Activated T-cell treated with anti-CD3 and anti-CD28 coated beads for 4 hours (primary cell): Measurements from ENCODE around the gene PRKCA.

Experiments used
- DNase-seq: peaks from one replicate; pipeline ENCODE4 v3.0.0-alpha.2; 2020

PRKCA gene

GRCh38 chr17:66420961-66421371 lies 118.6 kb downstream of the PRKCA start:
- no peak for DNase-seq

- DNase-seq: no peak
Observed at GRCh38 chr17:66422186-66422585, 119.8 kb downstream of the PRKCA start.

GRCh38 chr17:66423056-66423955 lies 120.9 kb downstream of the PRKCA start:
- no peak for DNase-seq

DNA sequence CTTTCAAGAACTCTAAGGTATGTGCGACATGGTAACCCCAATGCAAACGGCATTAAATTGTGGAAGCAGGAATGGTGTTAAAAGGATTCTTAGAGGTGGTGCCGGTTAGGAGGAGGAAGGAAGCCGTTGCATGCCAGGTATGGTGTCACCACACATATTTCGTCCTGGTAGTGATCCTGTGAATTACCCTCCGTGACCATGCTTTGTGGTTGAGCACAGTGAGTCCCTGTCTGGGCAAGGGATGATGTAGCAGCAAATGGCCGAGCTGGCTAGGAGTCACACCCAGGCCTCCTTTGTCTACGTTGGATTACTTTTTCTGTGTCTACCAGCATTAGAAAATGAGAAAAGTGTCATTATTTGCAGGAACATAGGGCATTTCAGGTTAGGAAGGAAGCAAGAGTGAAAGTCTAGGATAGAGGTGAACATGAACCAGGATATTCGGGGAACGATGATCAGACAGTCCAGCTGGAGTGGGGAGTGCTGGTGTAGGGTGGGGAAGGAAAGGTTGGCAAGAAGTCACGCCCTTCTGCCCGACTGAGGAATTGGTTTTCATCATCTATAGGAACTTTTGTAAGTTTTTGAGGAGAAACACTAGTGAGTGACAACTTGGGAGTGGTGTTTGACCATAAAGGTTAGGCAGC lies 123.5 kb downstream of the PRKCA start:
- DNase-seq: no peak

- DNase-seq: peak; percentile 36
Observed at GRCh38 chr17:66426397-66427033, 124.1 kb downstream of the PRKCA start.

DNA sequence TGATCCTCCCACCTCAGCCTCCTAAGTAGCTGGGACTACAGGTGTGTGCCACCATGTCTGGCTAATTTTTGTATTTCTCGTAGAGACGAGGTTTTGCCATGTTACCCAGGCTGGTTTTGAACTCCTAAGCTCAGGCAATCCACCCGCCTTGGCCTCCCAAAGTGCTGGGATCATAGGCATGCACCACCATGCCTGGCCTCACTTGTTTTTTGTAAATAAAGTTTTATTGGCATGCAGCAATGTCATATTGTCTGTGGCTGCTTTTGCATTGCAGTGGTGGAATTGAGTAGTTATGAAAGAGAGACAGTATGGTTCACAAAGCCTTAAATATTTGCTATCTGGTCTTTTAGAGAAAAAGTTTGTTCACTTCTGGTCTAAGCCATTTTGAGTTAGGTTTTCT lies 124.7 kb downstream of the PRKCA start:
- no peak for DNase-seq

GRCh38 chr17:66429680-66430079 lies 127.3 kb downstream of the PRKCA start:
- no peak for DNase-seq

DNA sequence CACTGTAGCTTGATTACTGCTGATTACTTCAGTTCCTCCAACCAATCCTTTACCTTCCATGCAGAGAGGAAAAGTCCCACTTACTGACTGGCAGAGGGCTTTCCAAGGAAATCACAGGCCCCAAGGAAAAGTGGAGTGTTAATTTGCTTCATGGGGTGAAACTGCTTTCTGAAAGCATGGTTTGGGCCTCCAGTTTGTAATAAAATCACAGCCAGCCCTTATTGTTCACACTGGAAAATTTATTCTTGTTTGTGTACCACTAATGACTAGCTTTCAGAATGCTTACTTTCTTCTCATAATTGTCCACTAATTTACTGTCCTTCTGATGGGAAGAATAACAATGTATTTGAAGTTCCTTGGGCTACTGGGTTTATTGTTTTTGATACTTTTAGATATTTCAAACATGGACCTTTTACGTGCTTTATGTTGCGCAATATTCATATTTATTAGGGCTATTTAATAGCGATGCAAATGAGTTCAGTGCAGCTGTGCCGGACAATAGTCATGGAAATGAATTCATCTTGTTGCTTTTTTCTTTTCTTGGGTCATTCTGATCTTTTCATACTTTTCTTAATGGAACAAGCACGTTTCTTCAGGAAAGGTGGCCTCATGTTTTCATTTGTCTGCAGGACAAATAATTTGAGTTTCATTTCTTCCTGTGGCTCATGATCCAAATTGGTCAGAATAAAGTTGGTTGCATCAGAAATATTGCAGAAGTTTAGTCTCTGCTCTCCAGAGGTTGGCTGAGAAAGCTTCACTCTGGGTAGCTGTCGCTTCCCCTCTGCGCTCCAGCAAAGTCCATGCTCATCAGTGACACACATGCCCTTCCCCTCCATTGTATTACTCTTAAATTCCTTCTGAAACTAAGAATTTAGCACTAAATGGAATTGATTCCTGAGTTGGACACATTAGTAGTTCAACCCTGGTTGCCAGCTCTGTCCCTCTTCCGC lies 128.7 kb downstream of the PRKCA start:
- DNase-seq: no peak

GRCh38 chr17:66431910-66432309 lies 129.5 kb downstream of the PRKCA start:
- no peak for DNase-seq

DNA sequence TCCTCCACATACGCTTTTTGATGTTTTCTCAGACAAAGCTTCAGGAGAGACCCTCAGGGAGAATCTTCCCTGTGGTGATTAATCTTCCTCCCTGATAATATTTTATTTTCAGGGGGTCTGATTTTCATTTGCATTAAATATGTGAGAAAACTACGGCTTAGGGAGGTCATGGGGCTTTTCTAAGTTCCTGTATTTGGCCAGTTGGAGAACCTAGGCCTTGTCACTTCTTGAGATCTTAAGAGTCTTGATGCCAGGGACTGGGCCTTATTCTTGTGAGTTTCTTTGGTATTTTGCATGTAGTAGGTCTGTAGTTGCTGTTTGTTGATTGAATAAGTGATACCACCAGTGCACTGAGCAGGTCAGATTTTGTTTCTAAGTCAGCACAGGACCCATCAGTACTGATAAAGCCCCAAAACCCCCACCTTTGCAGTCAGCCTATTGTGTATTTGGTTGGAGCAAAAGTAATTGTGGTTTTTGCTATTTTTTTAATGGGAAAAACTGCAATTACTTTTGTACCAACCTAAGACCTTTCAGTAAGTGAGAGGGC lies 130.1 kb downstream of the PRKCA start:
- no peak for DNase-seq

DNA sequence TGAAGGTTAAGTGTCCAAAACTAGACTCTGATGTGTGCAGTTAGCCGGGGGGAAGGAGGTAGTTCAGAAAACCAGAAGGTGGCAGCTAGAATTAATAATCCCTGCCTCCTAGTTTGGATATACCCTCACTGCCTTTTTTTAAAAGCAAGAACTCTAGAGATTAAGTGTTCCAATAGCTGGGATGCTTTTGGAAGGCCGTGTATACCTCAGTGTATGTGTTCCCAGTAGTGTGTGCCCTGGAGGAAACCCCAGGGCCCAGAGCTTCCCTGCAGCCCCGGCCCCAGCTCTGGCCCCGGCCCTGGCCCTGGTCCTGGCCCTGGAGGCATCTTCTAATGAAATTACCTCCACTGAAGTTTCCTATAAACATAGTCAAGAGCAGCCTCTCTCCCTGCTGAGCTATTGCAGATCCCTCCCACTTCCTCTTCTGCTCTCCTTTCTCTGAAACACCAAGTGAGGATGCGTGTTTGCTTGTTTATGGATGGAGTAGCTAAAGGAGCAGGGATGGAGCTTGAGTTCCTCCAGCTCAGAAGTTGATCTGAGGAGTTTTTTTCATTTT lies 130.7 kb downstream of the PRKCA start:
- DNase-seq: no peak

GRCh38 chr17:66435182-66435581 lies 132.8 kb downstream of the PRKCA start:
- DNase-seq: no peak

DNA sequence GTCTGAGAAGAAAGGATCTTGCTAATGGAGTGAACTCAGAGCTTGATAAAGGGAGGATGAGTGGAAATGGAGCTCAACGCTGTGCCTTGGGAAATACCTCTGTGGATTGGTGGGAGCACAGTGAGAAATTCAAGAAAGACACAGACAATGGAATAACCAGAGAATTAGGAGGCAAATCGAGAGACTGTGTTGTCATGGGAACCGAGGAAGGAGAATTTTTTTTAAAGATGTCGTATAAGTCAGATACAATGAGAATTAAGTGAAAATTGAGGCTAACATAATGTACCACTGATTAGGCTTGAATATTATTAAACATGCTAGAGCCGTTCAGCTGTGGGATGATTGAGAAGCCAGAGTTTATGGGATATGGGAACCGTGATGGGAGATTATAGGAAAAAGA lies 134.2 kb downstream of the PRKCA start:
- DNase-seq: no peak

DNA sequence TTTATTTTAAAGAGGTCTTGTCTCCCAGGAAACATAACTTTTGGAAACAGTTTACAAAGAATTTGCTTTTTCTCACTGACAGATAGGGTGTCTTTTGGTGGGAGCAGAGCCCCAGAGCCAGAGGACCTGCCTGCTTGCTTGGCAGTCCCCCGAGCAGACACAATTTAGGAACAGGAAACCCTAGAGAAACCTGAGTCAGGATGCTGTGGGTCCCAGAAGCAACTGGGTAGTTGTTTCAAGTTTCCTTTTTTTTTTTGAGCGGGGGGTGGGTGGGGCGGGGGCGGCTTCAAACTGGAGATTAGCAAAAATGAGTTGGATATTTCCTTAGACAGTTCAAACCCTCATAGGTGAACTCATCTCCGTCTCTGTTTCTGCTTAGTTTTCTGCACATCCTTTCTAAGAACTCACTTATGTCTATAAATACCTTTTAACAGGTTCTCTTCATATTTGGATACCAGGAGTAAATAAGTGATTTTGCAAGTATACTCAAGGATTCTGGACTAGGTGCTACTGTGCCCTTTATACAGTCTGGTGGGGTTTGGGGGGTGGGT lies 135.1 kb downstream of the PRKCA start:
- no peak for DNase-seq

DNA sequence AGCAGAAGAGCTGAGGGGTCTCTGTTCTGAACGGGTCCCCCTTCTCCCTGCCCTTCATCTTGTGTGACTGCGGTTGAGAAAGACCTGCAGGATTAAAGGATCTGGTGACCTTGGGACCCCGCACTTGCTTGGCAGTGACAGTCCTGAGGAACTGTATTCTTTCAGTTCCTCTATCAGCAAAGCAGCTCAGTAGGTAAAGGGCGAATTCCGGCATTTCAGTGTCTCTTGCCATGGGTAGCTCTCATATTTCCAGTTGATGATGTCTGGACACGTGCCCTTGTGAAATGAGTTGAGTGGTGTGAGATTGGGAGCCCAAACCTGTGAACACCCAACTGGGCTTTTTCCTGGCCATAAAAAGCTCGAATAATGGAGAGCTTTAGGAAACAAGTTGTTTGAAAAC lies 135.7 kb downstream of the PRKCA start:
- no peak for DNase-seq

DNA sequence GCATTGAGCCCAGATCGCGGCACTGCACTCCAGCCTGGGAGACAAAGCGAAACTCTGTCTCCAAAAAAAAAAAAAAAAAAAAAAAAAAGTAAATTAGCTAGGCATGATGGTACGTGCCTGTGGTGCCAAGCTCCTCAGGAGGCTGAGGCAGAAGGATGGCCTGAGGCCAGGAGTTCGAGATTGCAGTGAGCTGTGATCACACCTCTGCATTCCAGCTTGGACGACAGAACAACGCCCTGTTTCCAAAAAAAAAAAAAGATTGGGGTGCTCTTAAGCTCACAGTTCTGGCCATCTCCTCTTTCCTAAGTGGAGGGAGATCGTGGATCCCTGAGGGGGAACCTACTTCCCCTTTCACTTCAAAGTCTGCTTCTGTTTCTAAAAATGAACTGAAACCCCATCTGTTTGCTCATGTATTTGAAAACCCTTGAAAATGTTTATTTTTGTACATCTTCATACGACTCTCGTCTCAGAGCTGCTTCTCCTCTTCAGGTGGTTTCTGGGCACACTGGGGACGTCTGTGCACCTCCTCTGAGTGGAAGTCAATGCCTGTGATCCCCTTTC lies 138.8 kb downstream of the PRKCA start:
- no peak for DNase-seq

DNA sequence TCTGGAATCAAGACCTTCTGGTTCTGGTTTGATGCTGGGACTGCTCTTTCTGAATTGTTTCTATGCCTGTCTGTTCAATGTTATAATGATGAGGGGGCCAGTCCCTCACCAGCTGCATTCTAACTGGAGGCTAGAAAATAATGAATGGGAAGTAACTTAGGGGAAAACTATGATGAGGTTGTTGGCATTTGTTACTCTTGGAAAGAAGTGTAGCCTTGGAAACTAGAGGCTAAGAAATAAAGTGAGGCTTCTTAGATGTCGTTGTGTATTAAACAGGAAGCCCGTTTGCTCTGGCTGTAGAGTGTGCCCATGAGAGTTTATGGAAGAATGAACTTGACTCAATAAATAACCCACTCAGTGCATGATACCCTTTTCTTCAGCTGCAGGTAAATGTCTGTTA lies 140.8 kb downstream of the PRKCA start:
- DNase-seq: no peak

DNA sequence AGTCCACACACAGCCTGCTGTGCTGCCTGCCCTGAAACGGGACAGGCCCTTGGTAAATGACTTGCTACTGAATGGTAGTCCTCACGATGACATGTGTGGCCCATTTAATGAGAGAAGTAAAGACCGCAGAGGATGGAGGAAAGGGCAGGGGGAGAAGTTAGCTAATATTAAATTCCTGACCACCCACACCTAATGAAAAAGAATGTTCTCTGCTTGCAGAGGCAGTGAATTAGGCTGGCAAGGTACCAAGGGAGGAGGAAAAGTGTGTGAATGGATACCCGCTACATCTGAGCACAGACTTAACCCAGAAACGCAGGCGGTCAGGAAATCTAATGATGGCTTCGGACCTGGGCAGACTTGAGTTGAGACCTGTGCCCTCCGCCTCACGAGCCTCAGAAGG lies 141.2 kb downstream of the PRKCA start:
- no peak for DNase-seq

DNA sequence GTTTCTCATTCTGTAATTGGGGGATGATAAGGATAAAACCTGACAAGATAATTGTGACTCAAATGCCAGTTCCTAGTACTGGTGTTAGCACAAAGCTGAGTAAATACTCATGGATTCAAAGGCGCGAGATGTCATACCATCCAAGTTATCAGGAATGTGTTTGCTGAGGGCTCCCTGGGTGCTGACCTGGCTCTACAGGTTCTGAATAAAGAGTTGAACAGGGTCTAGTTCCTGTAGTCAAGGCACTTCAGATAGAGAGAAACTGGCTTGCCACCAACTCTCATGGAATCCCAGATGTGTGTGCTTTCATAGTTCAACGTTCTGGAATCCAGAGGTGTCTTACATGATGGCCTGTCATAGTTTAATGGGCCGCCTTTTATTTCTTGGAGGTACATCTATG lies 141.6 kb downstream of the PRKCA start:
- no peak for DNase-seq

GRCh38 chr17:66445229-66445628 lies 142.8 kb downstream of the PRKCA start:
- DNase-seq: no peak

DNA sequence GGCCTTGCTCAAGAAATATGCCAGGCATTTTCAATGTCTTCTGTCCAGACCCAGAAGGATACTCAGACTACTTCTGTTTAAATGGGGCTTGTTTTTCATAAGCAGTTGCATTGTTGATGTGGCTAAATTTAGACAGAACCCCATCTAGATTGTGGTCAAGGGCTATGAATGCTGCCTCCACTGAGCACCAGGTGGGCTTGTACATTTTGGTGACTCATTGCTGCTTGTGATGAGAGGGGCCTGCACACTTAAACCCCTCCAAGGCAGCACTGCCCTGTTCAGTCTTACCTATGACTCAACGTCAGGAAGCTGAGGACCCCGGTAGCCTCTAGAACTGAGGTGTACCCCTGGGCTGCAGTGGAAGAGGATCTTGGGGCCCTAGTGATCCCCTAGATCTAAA lies 144.0 kb downstream of the PRKCA start:
- DNase-seq: no peak

DNA sequence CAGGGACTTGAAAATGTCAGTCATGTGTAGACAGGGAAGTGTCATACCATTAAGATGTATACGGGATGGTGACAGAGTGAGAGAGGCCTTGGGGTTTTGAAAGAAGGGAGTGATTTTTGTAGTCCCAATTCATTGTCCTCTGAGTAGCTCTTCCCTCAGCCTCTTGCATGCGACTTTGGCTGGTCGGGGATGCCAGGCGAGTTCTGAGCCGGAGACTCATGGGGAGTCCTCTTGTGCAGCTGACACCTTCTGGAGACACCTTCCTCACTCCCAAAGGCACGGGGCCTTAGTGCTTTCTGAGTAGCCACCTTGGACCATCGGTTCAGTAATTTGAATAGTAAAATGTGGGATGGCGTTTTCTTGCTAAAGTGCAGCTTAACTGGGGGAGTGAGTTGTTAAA lies 144.7 kb downstream of the PRKCA start:
- no peak for DNase-seq
